Measurements from ENCODE around the gene ZC3H12C. TPM values are rescaled to one million over a fixed set of nuclear protein-coding genes. Genes with fewer than 3 reads are reported as not detected.

Gene ZC3H12C
- total and polyA plus RNA-seq, 10 of the 15 experiments (the other 5 are each of a cell fraction or from before 2014, with no cell fraction given): 0.31 to 31.0 (median 3.7) TPM

- H3K4me2 ChIP-seq (ENCODE audit: control insufficient read depth, insufficient read depth): peak overlapping the region; percentile 87
- 61% methylated on average over 11 of the region's 11 CpGs for WGBS (ENCODE audit: insufficient coverage, insufficient replicate concordance, low lambda C conversion rate, missing lambda C conversion rate)
- H3K27me3 ChIP-seq (replicated peaks in 1 of 2; ENCODE audit: control insufficient read depth in 2 of 2, insufficient read depth in 2 of 2, low read length in 1 of 2): no peaks in the 10 kb centered on the region
- DNase-seq (ENCODE audit: low read depth, low spot score): no peak
- peak overlapping the region; percentile 40 for H2AFZ ChIP-seq (ENCODE audit: control insufficient read depth, low read depth, low read length)
- in situ Hi-C loops (cut with MboI) (no loop called here), intact Hi-C loops (cut with micrococcal nuclease; ENCODE audit: unreplicated experiment) (loop anchor here (1.0 to 10.0 kb wide), 3 partner anchors 146 to 343 kb away; no protein-coding TSS in a partner anchor)
- no peaks in the 10 kb centered on the region for H3K36me3 ChIP-seq (ENCODE audit: control insufficient read depth in 2 of 2, insufficient read depth in 2 of 2, low read length in 1 of 2)
- no peak for ATAC-seq
- ChIA-PET RAD21 (ENCODE audit: unreplicated experiment) (interaction anchor here (1.0 to 10.0 kb wide), 7 partner anchors 15 to 147 kb away, joined by 3 to 52 read pairs (median 14); no protein-coding TSS in a partner anchor), CTCF (interaction anchor here (0.7 to 4.1 kb wide), 6 partner anchors 14 to 145 kb away, joined by 3 to 22 read pairs (median 3); no protein-coding TSS in a partner anchor), SMC1A (ENCODE audit: uncharacterized antibody, unreplicated experiment) (interaction anchor here (0.9 to 15.9 kb wide), 9 partner anchors 9 to 148 kb away, joined by 3 to 214 read pairs (median 4); no protein-coding TSS in a partner anchor), POLR2A (interaction anchor here (1.0 to 4.4 kb wide), 4 partner anchors 14 to 122 kb away, joined by 3 to 28 read pairs (median 16); no protein-coding TSS in a partner anchor)
- no peak for FAIRE-seq
- TSS peak; percentile 84 for BruUV-seq (replicated peaks)
- peak overlapping the region; percentile 51 for H3K4me3 ChIP-seq
- peak overlapping the region; percentile 35 for H3K27ac ChIP-seq (ENCODE audit: control insufficient read depth, insufficient read depth)
- H3K9me3 ChIP-seq (replicated peaks; ENCODE audit: control insufficient read depth, insufficient read depth, low read length): no peaks in the 10 kb centered on the region; the same call in 2 of the 3 replicates
- H3K9ac ChIP-seq (ENCODE audit: control insufficient read depth, insufficient read depth, low read length): peak overlapping the region; percentile 78; the same call in 1 of the 2 replicates
- H3K4me1 ChIP-seq (ENCODE audit: control insufficient read depth, insufficient read depth, low read length): peaks cover 19% of the 10 kb centered on the region
- H3K79me2 ChIP-seq (ENCODE audit: control insufficient read depth, insufficient read depth, low read length): peaks cover 41% of the 10 kb centered on the region
- H4K20me1 ChIP-seq (ENCODE audit: control insufficient read depth, insufficient read depth): no peaks in the 10 kb centered on the region
- TF ChIP-seq PBX3 (IDR thresholded peaks at IDR 0.05; ENCODE audit: insufficient replicate concordance, low read depth, low read length): no peak
- no peak for TF ChIP-seq MYB (IDR thresholded peaks at IDR 0.05; ENCODE audit: borderline replicate concordance, low read depth, low read length)
- TF ChIP-seq ZNF592 (IDR thresholded peaks at IDR 0.05): no peak
- TF ChIP-seq EGR1 (IDR thresholded peaks at IDR 0.05; ENCODE audit: borderline replicate concordance in 1 of 2, low read depth in 2 of 2, low read length in 2 of 2): no peak
- TF ChIP-seq NFYA (IDR thresholded peaks at IDR 0.05; ENCODE audit: borderline replicate concordance, low read depth, low read length): no peak
- TF ChIP-seq GABPA (IDR thresholded peaks at IDR 0.05; ENCODE audit: low read depth): no peak
- no peak for TF ChIP-seq POLR2AphosphoS2 (IDR thresholded peaks at IDR 0.05; ENCODE audit: low read depth, low read length)
- TF ChIP-seq HDAC6 (IDR thresholded peaks at IDR 0.05; ENCODE audit: unreplicated experiment): no peak
- no peak for TF ChIP-seq PAX8 (IDR thresholded peaks at IDR 0.05)
- TF ChIP-seq MTA3 (IDR thresholded peaks at IDR 0.05; ENCODE audit: borderline replicate concordance, low read length): 0 out of 2 replicates have a peak, but pooled peaks have one; percentile 27
- no peak for TF ChIP-seq NKRF (conservative IDR thresholded peaks at IDR 0.05)
- no peak for TF ChIP-seq HSF1 (IDR thresholded peaks at IDR 0.05; ENCODE audit: low read depth, low read length)
Measured at GRCh38 chr11:110092111-110092514, 1.1 kb upstream of the ZC3H12C start.
